LNCaP clone FGC (cell line): Measurements from ENCODE around the gene LRRC39.

Source experiments
- DNase-seq: peaks from one replicate; pipeline ENCODE4 v3.0.0-alpha.2; 2011; ENCODE audit warnings: low read depth
- H3K4me3 ChIP-seq: 2 replicates; pipeline ENCODE4 v1.5.1; 2011; ENCODE audit warnings: mild to moderate bottlenecking, low read depth, low read length, control low read depth
- TF ChIP-seq, protein P1 (sequence below): IDR thresholded peaks from 2 replicates; pipeline ENCODE4 v1.5.1; 2012; ENCODE audit warnings: mild to moderate bottlenecking; ENCODE audit not compliant: control insufficient read depth, insufficient read depth; ENCODE audit errors: extremely low read depth

Gene LRRC39

DNA sequence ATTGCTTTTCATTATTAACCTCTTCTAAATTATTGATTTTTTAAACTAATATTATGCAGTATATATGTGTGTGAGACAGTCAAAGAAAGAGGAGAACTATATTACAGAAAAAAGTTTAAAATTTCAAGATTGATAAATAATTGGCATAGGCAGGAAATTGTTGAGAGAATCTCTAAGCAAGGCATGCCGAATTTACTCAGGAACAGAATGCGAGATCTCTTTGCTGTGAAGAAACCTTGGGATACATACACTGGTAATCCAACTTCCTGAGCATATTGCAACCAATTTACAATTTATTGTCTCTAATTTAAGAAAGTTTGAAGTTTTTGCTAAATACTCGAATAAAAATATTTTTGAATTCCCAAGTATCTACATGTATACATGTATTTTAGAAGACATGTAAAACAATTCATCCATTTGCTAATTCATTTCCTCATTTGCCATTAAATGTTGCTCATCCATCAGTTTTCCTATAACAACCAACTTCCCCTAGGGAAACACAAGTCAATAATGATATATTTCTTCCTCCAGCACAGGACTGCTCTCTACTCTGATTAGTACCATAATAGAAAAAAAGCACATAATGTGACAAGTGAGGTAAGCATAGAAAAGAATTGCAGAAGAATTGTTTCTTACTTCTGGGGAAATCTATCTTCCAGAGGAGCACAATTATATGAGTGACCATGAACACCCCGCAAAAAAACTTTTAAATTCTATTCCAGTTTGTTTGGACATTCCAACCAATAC, 588 bp downstream of the LRRC39 start:
- no peak overlapping the region for H3K4me3 ChIP-seq
- no peak for DNase-seq
- TF ChIP-seq, protein P1, sequence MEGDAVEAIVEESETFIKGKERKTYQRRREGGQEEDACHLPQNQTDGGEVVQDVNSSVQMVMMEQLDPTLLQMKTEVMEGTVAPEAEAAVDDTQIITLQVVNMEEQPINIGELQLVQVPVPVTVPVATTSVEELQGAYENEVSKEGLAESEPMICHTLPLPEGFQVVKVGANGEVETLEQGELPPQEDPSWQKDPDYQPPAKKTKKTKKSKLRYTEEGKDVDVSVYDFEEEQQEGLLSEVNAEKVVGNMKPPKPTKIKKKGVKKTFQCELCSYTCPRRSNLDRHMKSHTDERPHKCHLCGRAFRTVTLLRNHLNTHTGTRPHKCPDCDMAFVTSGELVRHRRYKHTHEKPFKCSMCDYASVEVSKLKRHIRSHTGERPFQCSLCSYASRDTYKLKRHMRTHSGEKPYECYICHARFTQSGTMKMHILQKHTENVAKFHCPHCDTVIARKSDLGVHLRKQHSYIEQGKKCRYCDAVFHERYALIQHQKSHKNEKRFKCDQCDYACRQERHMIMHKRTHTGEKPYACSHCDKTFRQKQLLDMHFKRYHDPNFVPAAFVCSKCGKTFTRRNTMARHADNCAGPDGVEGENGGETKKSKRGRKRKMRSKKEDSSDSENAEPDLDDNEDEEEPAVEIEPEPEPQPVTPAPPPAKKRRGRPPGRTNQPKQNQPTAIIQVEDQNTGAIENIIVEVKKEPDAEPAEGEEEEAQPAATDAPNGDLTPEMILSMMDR, result no peak

DNA sequence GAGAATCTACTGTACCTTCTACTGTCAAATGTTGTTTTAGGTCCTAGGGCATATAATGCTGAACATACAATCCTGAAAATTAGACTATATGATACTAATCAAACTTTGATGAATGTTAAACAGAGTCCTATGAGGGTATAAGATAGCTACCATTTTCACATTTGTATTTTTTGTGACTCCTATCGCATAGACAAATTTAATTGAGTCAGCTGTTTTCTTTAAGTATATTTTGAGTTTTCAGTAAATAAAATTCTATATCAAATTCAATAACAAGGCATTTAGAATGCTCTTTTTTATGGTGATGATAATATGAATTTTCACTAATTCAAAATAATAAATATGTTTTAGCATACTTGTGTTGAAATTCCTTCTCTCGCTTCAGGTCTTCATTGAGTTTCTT, 10.0 kb downstream of the LRRC39 start:
- no peak overlapping the region for H3K4me3 ChIP-seq
- DNase-seq, result no peak
- TF ChIP-seq, protein P1, result no peak

DNA sequence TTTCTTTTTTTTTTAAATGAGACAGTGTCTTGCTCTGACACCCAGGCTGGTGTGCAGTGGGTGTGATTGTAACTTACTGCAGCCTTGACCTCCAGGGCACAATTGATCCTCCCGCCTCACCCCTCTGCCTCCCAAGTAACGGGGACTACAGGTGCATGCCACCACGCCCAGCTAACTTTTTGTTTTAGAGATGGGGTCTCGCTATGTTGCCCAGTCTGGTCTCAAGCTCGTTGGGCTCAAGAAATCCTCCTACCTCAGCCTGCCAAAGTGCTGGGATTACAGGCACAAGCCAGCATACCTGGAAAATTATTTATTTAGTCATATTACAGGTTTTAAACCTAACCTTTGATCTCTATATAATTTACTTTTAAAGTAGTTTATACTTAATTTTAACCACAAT, 13.4 kb downstream of the LRRC39 start:
- no peak for DNase-seq
- no peak overlapping the region for H3K4me3 ChIP-seq
- TF ChIP-seq, protein P1, result no peak

DNA sequence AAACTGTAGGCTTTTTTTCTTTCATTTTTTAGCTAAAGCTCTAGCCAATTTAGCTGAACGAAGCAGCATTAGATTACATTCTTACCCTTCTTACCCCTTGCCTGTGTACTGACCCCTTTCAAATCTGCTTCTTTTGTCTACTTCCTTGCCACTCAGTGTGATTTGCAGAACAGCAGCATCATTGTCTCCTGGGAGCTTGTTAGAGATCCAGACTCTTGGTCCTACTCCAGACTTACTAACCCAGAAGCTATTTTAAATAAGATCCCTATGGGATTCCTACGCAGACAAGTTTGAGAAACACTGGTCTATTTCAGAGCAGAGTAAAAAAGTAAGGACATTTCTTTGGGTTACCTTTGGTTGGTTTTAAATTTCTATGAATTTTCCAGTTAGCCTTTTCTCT, 13.8 kb downstream of the LRRC39 start:
- DNase-seq, result no peak
- no peak overlapping the region for H3K4me3 ChIP-seq
- TF ChIP-seq, protein P1, result no peak

DNA sequence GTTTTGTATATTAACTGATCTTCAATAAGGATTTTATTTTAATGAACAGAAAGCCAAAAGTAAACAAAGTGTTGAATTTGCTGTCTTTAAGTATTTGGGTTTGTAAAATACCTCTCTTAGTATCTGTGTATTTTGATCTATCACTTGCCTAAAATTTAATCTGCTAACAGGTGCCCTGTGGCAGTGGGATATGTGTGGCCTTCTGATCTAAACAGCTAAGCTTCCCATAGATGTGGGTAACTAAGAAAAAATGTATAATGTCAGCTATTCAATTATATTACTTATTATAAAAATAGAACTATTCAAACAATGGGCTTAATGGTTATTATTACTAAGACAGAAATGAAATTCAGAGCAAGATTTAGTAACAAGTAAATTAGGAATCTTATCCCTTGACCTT, 15.2 kb downstream of the LRRC39 start:
- no peak for DNase-seq
- H3K4me3 ChIP-seq, result no peak overlapping the region
- TF ChIP-seq, protein P1, result no peak

DNA sequence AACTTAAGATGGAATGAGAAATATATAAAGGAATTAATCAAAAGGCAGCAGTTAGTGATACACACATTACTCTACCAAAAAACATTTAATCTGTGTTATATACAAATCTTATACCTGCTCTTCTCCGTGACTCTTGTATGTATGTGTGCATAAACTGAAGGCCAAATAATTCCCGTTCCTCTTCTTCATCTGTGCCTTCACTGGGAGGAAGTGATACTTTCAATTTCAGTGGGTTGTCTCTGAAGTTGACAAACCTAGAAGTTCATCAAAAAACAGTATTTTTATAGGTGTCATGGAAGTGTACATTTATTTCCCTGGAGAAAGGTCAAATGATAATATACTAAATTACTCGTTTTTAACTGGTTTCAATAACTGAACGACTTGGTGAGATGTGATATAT, 25.8 kb downstream of the LRRC39 start:
- H3K4me3 ChIP-seq, result no peak overlapping the region
- DNase-seq, result no peak
- TF ChIP-seq, protein P1, result no peak

DNA sequence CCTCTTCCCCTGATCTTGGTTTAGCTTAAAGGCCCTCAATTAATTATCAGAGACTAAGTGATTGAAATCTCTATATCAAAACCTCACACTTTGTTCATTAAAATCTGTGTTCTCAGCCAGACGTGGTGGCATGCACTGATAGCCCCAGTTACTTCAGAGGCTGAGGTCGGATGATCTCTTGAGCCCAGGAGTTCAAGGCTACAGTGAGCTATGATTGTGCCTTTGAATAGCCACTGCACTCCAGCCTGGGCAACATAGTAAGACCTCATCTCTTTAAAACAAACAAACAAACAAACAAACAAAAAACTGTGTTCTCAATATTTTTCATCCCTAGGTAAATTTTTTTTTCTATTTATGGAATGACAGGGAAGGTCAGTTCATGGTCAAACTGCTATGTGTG, 26.4 kb downstream of the LRRC39 start:
- no peak overlapping the region for H3K4me3 ChIP-seq
- TF ChIP-seq, protein P1, result no peak
- DNase-seq, result no peak
